SJCRH30 (cell line): ENCODE measurements around the gene DYNLT2. TPM values are rescaled to one million over a fixed set of nuclear protein-coding genes. Genes with fewer than 3 reads are reported as not detected.

Source experiments
- DNase-seq, 2 experiments: peaks; one replicate each; pipeline ENCODE4 v3.0.0-alpha.2; 2015 to 2020
- H3K27ac ChIP-seq: fragments of 250-450 bp; sonication (Bioruptor Pico); 2 replicates; pipeline ENCODE4 v1.5.1; 2020; ENCODE audit warnings: mild to moderate bottlenecking, moderate library complexity
- H3K27me3 ChIP-seq: fragments of 250-450 bp; sonication (Bioruptor Pico); 2 replicates; pipeline ENCODE4 v1.5.1; 2020; ENCODE audit warnings: mild to moderate bottlenecking, moderate library complexity
- H3K36me3 ChIP-seq: fragments of 250-450 bp; sonication (Bioruptor Pico); 2 replicates; pipeline ENCODE4 v1.5.1; 2020; ENCODE audit warnings: mild to moderate bottlenecking, moderate library complexity
- H3K4me1 ChIP-seq: fragments of 250-450 bp; sonication (Bioruptor Pico); 2 replicates; pipeline ENCODE4 v1.5.1; 2020; ENCODE audit warnings: mild to moderate bottlenecking, moderate library complexity
- H3K4me3 ChIP-seq: fragments of 250-450 bp; sonication (Bioruptor Pico); 2 replicates; pipeline ENCODE4 v1.5.1; 2020; ENCODE audit warnings: mild to moderate bottlenecking, moderate library complexity
- H3K9me3 ChIP-seq: fragments of 250-450 bp; sonication (Bioruptor Pico); replicated peaks from 2 replicates; pipeline ENCODE4 v1.5.1; 2020; ENCODE audit warnings: mild to moderate bottlenecking, moderate library complexity
- total RNA-seq: library from RNA; depleted of rRNA; stranded (reverse); fragments of >200 nt; shearing (Covaris generic); gene quantifications from 2 replicates; pipeline ENCODE4 v1.2.3, GENCODE V29; 2014

DYNLT2 gene
- total RNA-seq, 1 experiment from 2014 or later: 4.3 TPM

- Histone ChIP-seq H3K9me3 (no peaks in the 10 kb centered on the region), H3K4me3 (peak overlapping the region; percentile 49), H3K36me3 (no peaks in the 10 kb centered on the region), H3K27me3 (peaks cover 3% of the 10 kb centered on the region; the same call in 1 of the 2 replicates), H3K4me1 (no peaks in the 10 kb centered on the region; the same call in 1 of the 2 replicates), H3K27ac (no peak overlapping the region)
- DNase-seq: no peak
Observed at GRCh38 chr6:169789146-169789943, 38.0 kb upstream of the DYNLT2 start.

- Histone ChIP-seq H3K27me3 (no peaks in the 10 kb centered on the region; the same call in 1 of the 2 replicates), H3K36me3 (no peaks in the 10 kb centered on the region), H3K4me3 (no peak overlapping the region), H3K27ac (no peak overlapping the region), H3K4me1 (no peaks in the 10 kb centered on the region; the same call in 1 of the 2 replicates), H3K9me3 (no peaks in the 10 kb centered on the region)
- DNase-seq: no peak
Observed at GRCh38 chr6:169788809-169789145, 37.4 kb upstream of the DYNLT2 start.

- no peak overlapping the region for H3K27ac ChIP-seq
- H3K36me3 ChIP-seq: no peaks in the 10 kb centered on the region
- DNase-seq: no peak
- no peaks in the 10 kb centered on the region; the same call in 1 of the 2 replicates for H3K4me1 ChIP-seq
- no peaks in the 10 kb centered on the region for H3K9me3 ChIP-seq
- no peak overlapping the region for H3K4me3 ChIP-seq
- no peaks in the 10 kb centered on the region; the same call in 1 of the 2 replicates for H3K27me3 ChIP-seq
Observed at GRCh38 chr6:169787797-169788196, 36.4 kb upstream of the DYNLT2 start.

- H3K27ac ChIP-seq: no peak overlapping the region
- DNase-seq: no peak
- H3K27me3 ChIP-seq: no peaks in the 10 kb centered on the region; the same call in 1 of the 2 replicates
- H3K36me3 ChIP-seq: no peaks in the 10 kb centered on the region
- no peak overlapping the region for H3K4me3 ChIP-seq
- H3K9me3 ChIP-seq: no peaks in the 10 kb centered on the region
- no peaks in the 10 kb centered on the region for H3K4me1 ChIP-seq
Observed at GRCh38 chr6:169786349-169786748, 35.0 kb upstream of the DYNLT2 start.

GRCh38 chr6:169785566-169785965 is 34.2 kb upstream of the DYNLT2 start:
- H3K9me3 ChIP-seq: no peaks in the 10 kb centered on the region
- no peaks in the 10 kb centered on the region for H3K27me3 ChIP-seq
- no peak overlapping the region for H3K27ac ChIP-seq
- H3K4me1 ChIP-seq: no peaks in the 10 kb centered on the region; the same call in 1 of the 2 replicates
- H3K36me3 ChIP-seq: no peaks in the 10 kb centered on the region
- no peak overlapping the region for H3K4me3 ChIP-seq
- no peak for DNase-seq

GRCh38 chr6:169784821-169785340 is 33.5 kb upstream of the DYNLT2 start:
- DNase-seq: no peak
- H3K4me1 ChIP-seq: peaks cover 4% of the 10 kb centered on the region; the same call in 1 of the 2 replicates
- no peaks in the 10 kb centered on the region for H3K9me3 ChIP-seq
- H3K4me3 ChIP-seq: no peak overlapping the region
- no peaks in the 10 kb centered on the region for H3K27me3 ChIP-seq
- no peak overlapping the region for H3K27ac ChIP-seq
- H3K36me3 ChIP-seq: no peaks in the 10 kb centered on the region

GRCh38 chr6:169783971-169784820 is 32.8 kb upstream of the DYNLT2 start:
- Histone ChIP-seq H3K9me3 (no peaks in the 10 kb centered on the region), H3K4me3 (no peak overlapping the region), H3K27me3 (no peaks in the 10 kb centered on the region), H3K36me3 (no peaks in the 10 kb centered on the region), H3K27ac (no peak overlapping the region), H3K4me1 (peaks cover 4% of the 10 kb centered on the region; the same call in 1 of the 2 replicates)
- DNase-seq: no peak

GRCh38 chr6:169783401-169783800 is 32.0 kb upstream of the DYNLT2 start:
- H3K27me3 ChIP-seq: no peaks in the 10 kb centered on the region
- H3K9me3 ChIP-seq: no peaks in the 10 kb centered on the region
- no peak for DNase-seq
- peaks cover 4% of the 10 kb centered on the region; the same call in 1 of the 2 replicates for H3K4me1 ChIP-seq
- no peak overlapping the region for H3K4me3 ChIP-seq
- H3K27ac ChIP-seq: no peak overlapping the region
- H3K36me3 ChIP-seq: no peaks in the 10 kb centered on the region

- DNase-seq: no peak
Observed at GRCh38 chr6:169782966-169783365, 31.6 kb upstream of the DYNLT2 start.

GRCh38 chr6:169780571-169781091 is 29.3 kb upstream of the DYNLT2 start:
- DNase-seq: peak in 1 of 2 experiments; percentile 27
- no peaks in the 10 kb centered on the region for H3K27me3 ChIP-seq
- no peak overlapping the region for H3K4me3 ChIP-seq
- H3K27ac ChIP-seq: peak overlapping the region; percentile 28; the same call in 1 of the 2 replicates
- H3K4me1 ChIP-seq: peaks cover 4% of the 10 kb centered on the region; the same call in 1 of the 2 replicates
- H3K9me3 ChIP-seq: no peaks in the 10 kb centered on the region
- no peaks in the 10 kb centered on the region for H3K36me3 ChIP-seq

More at GRCh38 chr6:169782966-169783365, 31.6 kb upstream of the DYNLT2 start:
- H3K27ac ChIP-seq: no peak overlapping the region
- H3K36me3 ChIP-seq: no peaks in the 10 kb centered on the region
- no peaks in the 10 kb centered on the region for H3K27me3 ChIP-seq
- H3K4me1 ChIP-seq: peaks cover 4% of the 10 kb centered on the region; the same call in 1 of the 2 replicates
- no peaks in the 10 kb centered on the region for H3K9me3 ChIP-seq
- H3K4me3 ChIP-seq: no peak overlapping the region

- DNase-seq: no peak
- Histone ChIP-seq H3K4me1 (peaks cover 4% of the 10 kb centered on the region; the same call in 1 of the 2 replicates), H3K27ac (no peak overlapping the region; the same call in 1 of the 2 replicates), H3K4me3 (no peak overlapping the region), H3K36me3 (no peaks in the 10 kb centered on the region), H3K27me3 (no peaks in the 10 kb centered on the region), H3K9me3 (no peaks in the 10 kb centered on the region)
Observed at GRCh38 chr6:169779896-169780295, 28.5 kb upstream of the DYNLT2 start.

GRCh38 chr6:169779092-169779815 is 27.9 kb upstream of the DYNLT2 start:
- DNase-seq: no peak

GRCh38 chr6:169778646-169779045 is 27.3 kb upstream of the DYNLT2 start:
- DNase-seq: no peak
- Histone ChIP-seq H3K4me1 (peaks cover 4% of the 10 kb centered on the region; the same call in 1 of the 2 replicates), H3K9me3 (no peaks in the 10 kb centered on the region), H3K4me3 (no peak overlapping the region), H3K36me3 (no peaks in the 10 kb centered on the region), H3K27ac (no peak overlapping the region), H3K27me3 (no peaks in the 10 kb centered on the region)

More at GRCh38 chr6:169779092-169779815, 27.9 kb upstream of the DYNLT2 start:
- Histone ChIP-seq H3K4me3 (no peak overlapping the region), H3K27ac (no peak overlapping the region), H3K4me1 (peaks cover 4% of the 10 kb centered on the region; the same call in 1 of the 2 replicates), H3K27me3 (no peaks in the 10 kb centered on the region), H3K36me3 (no peaks in the 10 kb centered on the region), H3K9me3 (no peaks in the 10 kb centered on the region)

- Histone ChIP-seq H3K27me3 (no peaks in the 10 kb centered on the region), H3K36me3 (no peaks in the 10 kb centered on the region), H3K9me3 (no peaks in the 10 kb centered on the region), H3K4me3 (no peak overlapping the region), H3K4me1 (peaks cover 4% of the 10 kb centered on the region; the same call in 1 of the 2 replicates), H3K27ac (no peak overlapping the region)
- no peak for DNase-seq
Observed at GRCh38 chr6:169777896-169778295, 26.5 kb upstream of the DYNLT2 start.
